Sigmoid colon (tissue), 4 donors: ENCODE measurements around the gene CUL7.

Experiments used
- CTCF ChIP-seq, 4 experiments: fragments of 450-650 bp in 3 of 4; fragments of 200-600 bp in 1 of 4; IDR thresholded peaks; one replicate each; pipeline ENCODE4 v1.5.1; 2016 to 2019; ENCODE audit warnings: antibody characterized with exemption in 4 of 4, mild to moderate bottlenecking in 3 of 4, moderate library complexity in 2 of 4
- EP300 ChIP-seq, 4 donors: sonication (generic); formaldehyde crosslinking; IDR thresholded peaks; one replicate each; pipeline ENCODE4 v1.6.1; 2017; ENCODE audit warnings: antibody characterized with exemption in 4 of 4
- POLR2A ChIP-seq, 2 donors: fragments of 450-650 bp; IDR thresholded peaks; one replicate each; pipeline ENCODE4 v1.6.1; 2016; ENCODE audit warnings: antibody characterized with exemption in 2 of 2, mild to moderate bottlenecking in 2 of 2, moderate library complexity in 2 of 2
- POLR2AphosphoS5 ChIP-seq, 4 donors: sonication (generic); formaldehyde crosslinking; IDR thresholded peaks; one replicate each; pipeline ENCODE4 v1.6.1; 2017; ENCODE audit warnings: antibody characterized with exemption in 4 of 4

- TF ChIP-seq CTCF (IDR thresholded peaks at IDR 0.05) (no peak), EP300 (IDR thresholded peaks at IDR 0.05) (no peak), POLR2AphosphoS5 (IDR thresholded peaks at IDR 0.05) (no peak), POLR2A (IDR thresholded peaks at IDR 0.05) (no peak)
These were observed 13.0 kb downstream of the CUL7 start for GRCh38 chr6:43040542-43041257.
